ENCODE data around the gene ESRRG.

The ESRRG gene

GRCh38 chr1:216478238-216478637 lies 245.0 kb downstream of the ESRRG start:
- Histone ChIP-seq H3K4me2 (ENCODE audit: low read length) (no peak overlapping the region), H3K27ac (ENCODE audit: low read depth, low read length, poor library complexity, severe bottlenecking) (no peak overlapping the region), H3K36me3 (ENCODE audit: insufficient read depth, low read length) (no peaks in the 10 kb centered on the region), H3K9ac (ENCODE audit: low read length) (no peak overlapping the region), H3K9me3 (ENCODE audit: low read length) (no peaks in the 10 kb centered on the region), H3K27me3 (ENCODE audit: insufficient read depth, low read length) (no peaks in the 10 kb centered on the region), H3K9me2 (ENCODE audit: low read depth, low read length) (no peaks in the 10 kb centered on the region), H3K79me2 (ENCODE audit: insufficient read depth, low read length) (no peaks in the 10 kb centered on the region), H3K4me1 (ENCODE audit: insufficient read depth, low read length, severe bottlenecking) (no peaks in the 10 kb centered on the region), H2AFZ (ENCODE audit: low read length) (no peak overlapping the region), H3K4me3 (ENCODE audit: low read depth, low read length, poor library complexity, severe bottlenecking) (no peak overlapping the region), H4K20me1 (ENCODE audit: insufficient read depth, low read length) (no peaks in the 10 kb centered on the region), H3F3A (ENCODE audit: insufficient read depth, low read length) (no peaks in the 10 kb centered on the region)
- TF ChIP-seq EZH2 (IDR thresholded peaks at IDR 0.05; ENCODE audit: borderline replicate concordance, low read length) (no peak), CTCF (IDR thresholded peaks at IDR 0.05; ENCODE audit: low read length) (no peak)

- H3K27me3 ChIP-seq (ENCODE audit: insufficient read depth, low read length) = no peaks in the 10 kb centered on the region
- H3K9me3 ChIP-seq (ENCODE audit: low read length) = no peaks in the 10 kb centered on the region
- no peak overlapping the region for H3K4me3 ChIP-seq (ENCODE audit: low read depth, low read length, poor library complexity, severe bottlenecking)
- no peaks in the 10 kb centered on the region for H3F3A ChIP-seq (ENCODE audit: insufficient read depth, low read length)
- H3K9me2 ChIP-seq (ENCODE audit: low read depth, low read length) = no peaks in the 10 kb centered on the region
- no peak overlapping the region for H2AFZ ChIP-seq (ENCODE audit: low read length)
- H3K9ac ChIP-seq (ENCODE audit: low read length) = no peak overlapping the region
- H3K79me2 ChIP-seq (ENCODE audit: insufficient read depth, low read length) = no peaks in the 10 kb centered on the region
- no peaks in the 10 kb centered on the region for H3K4me1 ChIP-seq (ENCODE audit: insufficient read depth, low read length, severe bottlenecking)
- H3K27ac ChIP-seq (ENCODE audit: low read depth, low read length, poor library complexity, severe bottlenecking) = no peak overlapping the region
- TF ChIP-seq EZH2 (IDR thresholded peaks at IDR 0.05; ENCODE audit: borderline replicate concordance, low read length) (no peak), CTCF (IDR thresholded peaks at IDR 0.05; ENCODE audit: low read length) (no peak)
- H3K36me3 ChIP-seq (ENCODE audit: insufficient read depth, low read length) = no peaks in the 10 kb centered on the region
- H3K4me2 ChIP-seq (ENCODE audit: low read length) = no peak overlapping the region
- no peaks in the 10 kb centered on the region for H4K20me1 ChIP-seq (ENCODE audit: insufficient read depth, low read length)
Observed at GRCh38 chr1:216476341-216476740, 246.9 kb downstream of the ESRRG start.

GRCh38 chr1:216475659-216476276 lies 247.5 kb downstream of the ESRRG start:
- H3K9me2 ChIP-seq (ENCODE audit: low read depth, low read length) = no peaks in the 10 kb centered on the region
- H3K27ac ChIP-seq (ENCODE audit: low read depth, low read length, poor library complexity, severe bottlenecking) = no peak overlapping the region
- H3K9ac ChIP-seq (ENCODE audit: low read length) = no peak overlapping the region
- H3K4me2 ChIP-seq (ENCODE audit: low read length) = no peak overlapping the region
- H2AFZ ChIP-seq (ENCODE audit: low read length) = no peak overlapping the region
- H3K4me1 ChIP-seq (ENCODE audit: insufficient read depth, low read length, severe bottlenecking) = no peaks in the 10 kb centered on the region
- H3K4me3 ChIP-seq (ENCODE audit: low read depth, low read length, poor library complexity, severe bottlenecking) = no peak overlapping the region
- no peaks in the 10 kb centered on the region for H3K36me3 ChIP-seq (ENCODE audit: insufficient read depth, low read length)
- H3K27me3 ChIP-seq (ENCODE audit: insufficient read depth, low read length) = no peaks in the 10 kb centered on the region
- TF ChIP-seq CTCF (IDR thresholded peaks at IDR 0.05; ENCODE audit: low read length) (no peak), EZH2 (IDR thresholded peaks at IDR 0.05; ENCODE audit: borderline replicate concordance, low read length) (no peak)
- H3F3A ChIP-seq (ENCODE audit: insufficient read depth, low read length) = no peaks in the 10 kb centered on the region
- H3K79me2 ChIP-seq (ENCODE audit: insufficient read depth, low read length) = no peaks in the 10 kb centered on the region
- H3K9me3 ChIP-seq (ENCODE audit: low read length) = no peaks in the 10 kb centered on the region
- no peaks in the 10 kb centered on the region for H4K20me1 ChIP-seq (ENCODE audit: insufficient read depth, low read length)

All from OCI-LY1 (cell line).